Middle frontal gyrus (tissue), 1 donor: ENCODE results near the gene LTBP2.
"Not testable (repeated sequence)": the region's sequence is repeated elsewhere in the genome, so short reads cannot be mapped to it uniquely, and the experiment has no call there.

Experiments used
- DNase-seq: peaks from one replicate; pipeline ENCODE4 v3.0.0-alpha.2; 2015; ENCODE audit warnings: low spot score; ENCODE audit errors: extremely low spot score

Gene LTBP2

GRCh38 chr14:74457565-74457895 is 154.5 kb downstream of the LTBP2 start:
- DNase-seq, result no peak

GRCh38 chr14:74456684-74457564 is 155.1 kb downstream of the LTBP2 start:
- DNase-seq, result no peak

- not testable (repeated sequence) for DNase-seq
These were observed 157.6 kb downstream of the LTBP2 start for GRCh38 chr14:74454397-74454796.
